HG03095 (cell line): Measurements from ENCODE around the gene HERPUD1.
"Not testable (repeated sequence)": the region's sequence is repeated elsewhere in the genome, so short reads cannot be mapped to it uniquely, and the experiment has no call there.

Source experiments
- ATAC-seq: cut with Tn5 transposase; IDR thresholded peaks from one replicate; pipeline ENCODE4 v1.9.1; 2021; ENCODE audit warnings: moderate library complexity; ENCODE audit not compliant: unreplicated experiment

HERPUD1 gene

GRCh38 chr16:56953006-56953405 lies 21.1 kb downstream of the HERPUD1 start:
- ATAC-seq, result no peak

- ATAC-seq, result no peak
Measured at GRCh38 chr16:56956076-56956475, 24.1 kb downstream of the HERPUD1 start.

DNA sequence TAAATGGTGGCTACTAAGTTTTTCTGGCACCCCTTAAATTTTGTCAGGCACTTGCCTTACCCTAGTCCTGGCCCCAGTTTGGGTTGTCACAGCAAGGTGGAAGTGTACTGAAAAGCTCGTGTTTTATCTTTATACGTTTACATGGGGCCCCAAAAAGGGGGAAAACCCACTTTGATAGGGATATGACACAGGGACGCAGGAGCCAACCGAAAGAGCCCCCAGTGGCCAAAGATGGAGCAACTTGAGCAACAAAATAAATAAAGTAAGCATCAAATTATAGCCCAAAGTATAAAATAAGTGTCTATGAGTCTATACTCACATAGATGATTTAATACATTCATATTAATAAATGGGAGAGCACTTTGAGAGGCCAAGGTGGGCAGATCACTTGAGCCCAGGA lies 24.8 kb downstream of the HERPUD1 start:
- ATAC-seq, result no peak

DNA sequence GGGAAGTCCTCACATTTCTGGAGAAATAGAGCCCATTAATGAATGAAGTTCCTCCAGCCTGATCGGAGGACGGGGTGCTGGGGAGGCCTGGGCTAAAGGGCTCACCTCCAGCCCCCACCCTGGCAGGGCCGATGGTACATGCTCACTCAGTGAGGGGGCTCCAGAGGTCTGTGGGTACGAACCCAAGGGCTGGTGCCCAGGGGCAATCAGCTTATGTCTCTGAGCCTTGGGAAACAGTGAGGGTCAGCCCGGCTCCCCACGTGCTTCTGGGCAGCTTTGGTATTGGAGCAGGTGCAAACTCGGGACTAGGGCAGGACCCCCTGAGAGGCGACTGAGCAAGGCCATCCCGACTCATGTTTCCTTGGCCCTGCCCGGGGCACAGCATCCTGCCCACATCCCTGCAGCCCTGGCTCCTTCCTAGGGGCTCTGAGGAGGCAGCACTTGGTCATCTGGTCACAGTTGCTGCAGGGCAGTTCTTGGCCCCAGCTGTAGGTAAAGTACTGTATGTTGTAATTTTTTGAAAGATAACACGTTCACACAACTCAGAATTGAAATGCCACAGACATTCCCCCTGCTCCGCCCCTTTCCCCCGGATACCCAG lies 28.8 kb downstream of the HERPUD1 start:
- ATAC-seq, result no peak

DNA sequence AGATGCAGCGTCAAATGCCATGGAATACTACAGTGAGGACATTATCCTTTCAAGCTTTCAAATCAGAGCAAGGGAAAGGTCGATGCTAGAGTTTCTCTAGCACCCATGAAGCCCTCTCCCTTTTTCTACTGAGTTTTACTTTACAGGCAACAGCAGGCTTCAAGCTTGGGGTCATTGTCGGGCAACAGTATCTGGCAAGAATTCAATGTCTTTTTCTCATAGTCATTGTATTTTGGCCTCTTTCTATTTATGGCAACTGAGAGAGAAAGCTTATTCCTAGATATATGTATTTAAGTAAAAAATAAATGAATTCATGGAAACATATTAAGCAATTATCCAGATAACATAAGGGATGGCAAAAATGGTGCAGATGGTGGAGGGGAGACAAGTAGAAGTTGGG lies 29.4 kb downstream of the HERPUD1 start:
- no peak for ATAC-seq

GRCh38 chr16:56961851-56962281 lies 29.9 kb downstream of the HERPUD1 start, which contains the start of gene CETP:
TSS of gene CETP (plus strand) at chr16:56961950. CDS start at chr16:56961980, 30 bp downstream.
- ATAC-seq, result no peak

DNA sequence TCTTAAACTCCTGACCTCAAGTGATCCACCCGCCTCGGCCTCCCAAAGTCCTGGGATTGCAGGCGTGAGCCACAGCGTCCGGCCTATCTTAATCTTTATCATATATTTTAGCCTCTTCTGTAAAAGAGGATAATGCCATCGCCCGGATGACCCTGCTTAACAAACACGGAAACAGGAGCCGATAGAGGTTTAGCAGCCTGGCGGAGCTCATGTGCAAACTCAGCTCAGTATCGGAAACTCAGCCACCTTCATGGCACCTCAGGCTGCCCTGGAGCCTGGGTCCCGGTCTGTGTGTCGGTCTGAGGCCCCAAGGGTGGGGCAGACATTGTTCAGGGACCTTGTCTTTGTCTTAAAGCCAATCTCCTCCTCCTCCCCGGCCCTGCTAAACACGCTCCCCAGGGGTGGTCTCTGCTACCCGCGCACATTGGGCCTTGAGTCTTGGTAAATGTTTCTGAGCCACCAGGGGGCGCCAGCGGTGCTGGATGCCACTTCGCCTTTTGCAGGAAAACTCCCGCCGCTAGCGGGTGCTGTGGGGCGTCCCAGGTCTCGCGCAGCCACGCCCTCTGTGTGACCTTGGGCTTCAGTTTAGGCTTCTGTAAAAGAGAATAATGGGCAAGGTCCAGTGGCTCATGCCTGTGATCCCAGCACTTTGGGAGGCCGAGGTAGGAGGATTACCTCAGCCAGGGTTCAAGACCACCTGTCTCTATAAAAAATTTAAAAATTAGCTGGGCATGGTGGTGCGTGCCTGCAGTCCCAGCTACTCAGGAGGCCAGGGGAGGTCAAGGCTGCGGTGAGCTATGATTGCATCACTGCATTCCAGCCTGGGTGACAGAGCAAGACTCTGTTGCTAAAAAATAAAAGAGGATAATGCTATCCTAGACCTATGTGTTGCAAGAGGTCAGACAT lies 32.6 kb downstream of the HERPUD1 start:
- ATAC-seq, result no peak

- ATAC-seq, result no peak
Measured at GRCh38 chr16:56965149-56966092, 33.5 kb downstream of the HERPUD1 start.

GRCh38 chr16:56966093-56966475 lies 34.1 kb downstream of the HERPUD1 start:
- ATAC-seq, result no peak

DNA sequence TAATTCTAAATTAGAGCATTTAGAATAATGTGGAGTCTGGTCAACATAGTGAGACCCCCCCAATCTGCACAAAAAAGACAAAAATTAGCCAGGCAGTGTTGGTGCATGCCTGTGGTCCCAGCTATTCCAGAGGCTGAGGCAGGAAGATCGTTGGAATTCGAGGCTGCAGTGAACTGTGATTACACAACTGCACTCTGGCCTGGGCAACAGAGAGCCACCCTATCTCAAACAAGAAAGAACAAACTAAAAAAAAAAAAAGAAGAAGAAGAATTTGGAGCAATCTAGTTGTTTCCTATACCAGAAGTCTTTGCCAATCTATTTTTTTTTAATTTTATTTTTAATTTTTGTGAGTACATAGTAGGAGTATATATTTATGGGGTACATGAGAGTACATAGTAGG lies 35.8 kb downstream of the HERPUD1 start:
- no peak for ATAC-seq

DNA sequence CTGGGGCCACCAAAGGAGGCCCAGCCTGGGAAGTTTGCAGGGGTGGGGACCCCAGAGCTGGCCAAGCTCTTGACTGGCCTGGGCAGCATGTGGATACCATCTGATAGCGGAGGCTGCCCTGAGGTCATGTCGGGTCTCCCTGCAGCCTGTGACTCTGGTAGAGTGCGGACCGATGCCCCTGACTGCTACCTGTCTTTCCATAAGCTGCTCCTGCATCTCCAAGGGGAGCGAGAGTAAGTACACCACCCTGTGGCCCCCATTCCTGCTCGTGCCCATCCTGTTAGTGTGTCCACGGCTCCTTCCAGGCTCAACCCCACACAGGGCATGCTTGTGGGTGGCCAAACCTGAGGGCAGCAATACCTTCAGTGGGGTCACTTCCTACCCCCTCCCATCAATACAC lies 37.8 kb downstream of the HERPUD1 start:
- ATAC-seq, result no peak

DNA sequence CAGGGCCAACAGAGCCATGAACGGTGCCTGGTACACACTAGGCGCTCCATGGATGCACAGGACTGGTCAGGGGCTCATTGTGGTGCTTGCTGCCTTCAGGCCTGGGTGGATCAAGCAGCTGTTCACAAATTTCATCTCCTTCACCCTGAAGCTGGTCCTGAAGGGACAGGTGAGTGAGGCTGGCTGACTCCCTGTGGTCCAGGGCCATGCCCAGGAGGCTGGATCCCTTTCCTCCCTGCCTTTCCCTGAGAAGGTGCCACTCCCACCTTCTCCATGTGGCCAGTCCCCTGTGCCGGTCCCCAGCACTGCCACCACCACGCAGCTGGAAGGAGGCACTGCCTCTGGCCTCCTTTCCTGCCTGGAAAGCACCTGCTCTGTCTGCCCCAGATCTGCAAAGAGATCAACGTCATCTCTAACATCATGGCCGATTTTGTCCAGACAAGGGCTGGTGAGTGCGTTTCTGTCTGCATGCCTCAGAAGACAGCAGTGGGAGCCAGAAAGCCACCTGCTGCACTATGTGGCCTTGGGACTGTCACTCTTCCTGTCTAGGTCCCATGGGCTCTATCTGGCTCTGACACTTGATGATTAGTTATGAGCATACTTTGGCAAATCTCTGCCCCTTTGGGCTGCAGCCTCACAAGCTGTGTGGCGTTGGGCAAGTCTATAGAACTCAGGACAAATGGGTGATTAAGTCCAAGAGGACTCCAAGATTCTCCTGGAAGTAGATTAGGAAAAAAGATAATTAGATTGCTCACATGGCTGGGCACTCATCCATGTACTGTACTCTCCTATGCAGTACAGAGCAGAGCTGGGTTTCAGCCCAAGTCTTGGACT lies 39.2 kb downstream of the HERPUD1 start:
- peak; percentile 73 for ATAC-seq

- no peak for ATAC-seq
Measured at GRCh38 chr16:56971768-56972043, 39.8 kb downstream of the HERPUD1 start.

GRCh38 chr16:56972403-56973293 lies 40.7 kb downstream of the HERPUD1 start:
- no peak for ATAC-seq

DNA sequence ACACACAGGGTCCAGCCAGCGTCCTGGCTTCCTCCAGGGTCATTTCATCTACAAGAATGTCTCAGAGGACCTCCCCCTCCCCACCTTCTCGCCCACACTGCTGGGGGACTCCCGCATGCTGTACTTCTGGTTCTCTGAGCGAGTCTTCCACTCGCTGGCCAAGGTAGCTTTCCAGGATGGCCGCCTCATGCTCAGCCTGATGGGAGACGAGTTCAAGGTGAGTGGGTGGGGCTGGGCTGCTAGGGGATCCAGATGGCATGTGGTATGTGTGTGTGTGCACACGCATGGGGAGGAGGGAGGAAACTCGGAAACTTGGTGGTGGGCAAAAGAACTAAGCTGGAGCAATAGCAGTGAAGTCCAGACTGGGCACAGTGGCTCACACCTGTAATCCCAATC lies 41.4 kb downstream of the HERPUD1 start:
- no peak for ATAC-seq

- not testable (repeated sequence) for ATAC-seq
Measured at GRCh38 chr16:56973899-56974298, 42.0 kb downstream of the HERPUD1 start.

GRCh38 chr16:56974549-56975300 lies 42.8 kb downstream of the HERPUD1 start:
- ATAC-seq, result no peak

- ATAC-seq, result no peak
Measured at GRCh38 chr16:56975714-56976113, 43.8 kb downstream of the HERPUD1 start.

DNA sequence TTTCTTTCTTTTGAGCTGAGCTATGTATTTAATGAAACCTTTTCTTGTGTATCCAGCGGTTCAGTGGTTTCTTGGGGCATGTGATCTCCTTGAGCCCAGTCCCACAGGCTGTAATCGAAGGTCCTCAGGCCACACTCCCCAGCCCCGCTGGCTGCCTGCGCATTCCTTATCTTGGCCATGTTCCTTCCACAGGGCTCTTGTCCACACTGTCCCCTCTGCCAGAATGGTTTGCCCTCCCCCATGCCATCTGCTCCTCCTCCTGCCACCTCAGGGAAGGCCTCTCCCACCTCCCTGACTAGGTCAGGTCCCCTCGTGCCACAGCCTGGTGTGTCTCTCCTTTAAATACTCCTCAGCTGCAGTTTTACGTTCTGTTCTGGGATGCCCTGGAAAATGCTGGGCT lies 45.3 kb downstream of the HERPUD1 start:
- no peak for ATAC-seq
